Measurements from ENCODE around the gene INPP5D. TPM values are rescaled to one million over a fixed set of nuclear protein-coding genes. Genes with fewer than 3 reads are reported as not detected.

Gene INPP5D
- total and polyA plus RNA-seq, 2 donors (not counting 3 experiments of a cell fraction or from before 2014, with no cell fraction given) = 13.9 to 46.6 TPM

DNA sequence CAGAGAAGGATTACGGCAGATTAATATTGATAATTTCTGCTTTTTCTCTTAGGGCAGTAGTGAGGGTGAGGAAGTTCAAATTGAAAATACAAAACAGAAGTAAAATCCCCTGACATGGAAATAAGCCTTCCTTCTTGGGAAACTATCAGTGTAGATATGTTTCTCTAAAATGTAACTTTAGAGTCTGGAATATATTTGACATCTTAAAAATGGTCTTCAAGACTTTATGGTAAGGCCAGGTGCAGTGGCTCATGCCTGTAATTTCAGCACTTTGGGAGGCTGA, 33.0 kb downstream of the INPP5D start:
- DNase-seq (ENCODE audit: low read depth, low spot score) (no peak), FAIRE-seq (no peak)
- Histone ChIP-seq H2AFZ (ENCODE audit: low read depth, low read length) (no peak overlapping the region), H3K9me3 (replicated peaks; ENCODE audit: control insufficient read depth, insufficient read depth, low read length) (no peaks in the 10 kb centered on the region), H3K79me2 (ENCODE audit: control insufficient read depth, insufficient read depth, low read length) (peaks cover 3% of the 10 kb centered on the region), H4K20me1 (replicated peaks; ENCODE audit: control insufficient read depth, extremely low read depth, insufficient read depth, low read length) (no peaks in the 10 kb centered on the region), H3K9me1 (replicated peaks; ENCODE audit: control insufficient read depth, extremely low read depth, insufficient read depth, low read length) (no peaks in the 10 kb centered on the region), H3K4me2 (ENCODE audit: insufficient read depth, low read length) (no peak overlapping the region), H3K4me3 (replicated peaks in 1 of 3; ENCODE audit: insufficient read depth in 1 of 3, low read depth in 1 of 3, low read length in 3 of 3) (no peak overlapping the region), H3K9ac (replicated peaks; ENCODE audit: extremely low read depth, insufficient read depth, low read length) (no peak overlapping the region), H3K27me3 (ENCODE audit: control insufficient read depth in 2 of 2, insufficient read depth in 2 of 2, low read length in 2 of 2) (no peaks in the 10 kb centered on the region), H3K36me3 (ENCODE audit: control insufficient read depth in 2 of 2, extremely low read depth in 1 of 2, insufficient read depth in 2 of 2, low read length in 2 of 2) (peaks cover 0 to 4% of the 10 kb centered on the region in 2 experiments), H3K27ac (ENCODE audit: insufficient read depth, low read depth, low read length) (no peak overlapping the region), H3K4me1 (ENCODE audit: control insufficient read depth, extremely low read depth, insufficient read depth, low read length) (no peaks in the 10 kb centered on the region)
- dilution Hi-C loops (cut with MboI; ENCODE audit: extremely low pct_ligation_motif_present, low sequenced_read_pairs) (no loop called here), intact Hi-C loops (cut with micrococcal nuclease) (no loop called here)
- BruUV-seq (replicated peaks) = no TSS peak
- ChIA-PET CTCF (no interaction called here), POLR2A (no interaction called here)
- TF ChIP-seq, protein P1, sequence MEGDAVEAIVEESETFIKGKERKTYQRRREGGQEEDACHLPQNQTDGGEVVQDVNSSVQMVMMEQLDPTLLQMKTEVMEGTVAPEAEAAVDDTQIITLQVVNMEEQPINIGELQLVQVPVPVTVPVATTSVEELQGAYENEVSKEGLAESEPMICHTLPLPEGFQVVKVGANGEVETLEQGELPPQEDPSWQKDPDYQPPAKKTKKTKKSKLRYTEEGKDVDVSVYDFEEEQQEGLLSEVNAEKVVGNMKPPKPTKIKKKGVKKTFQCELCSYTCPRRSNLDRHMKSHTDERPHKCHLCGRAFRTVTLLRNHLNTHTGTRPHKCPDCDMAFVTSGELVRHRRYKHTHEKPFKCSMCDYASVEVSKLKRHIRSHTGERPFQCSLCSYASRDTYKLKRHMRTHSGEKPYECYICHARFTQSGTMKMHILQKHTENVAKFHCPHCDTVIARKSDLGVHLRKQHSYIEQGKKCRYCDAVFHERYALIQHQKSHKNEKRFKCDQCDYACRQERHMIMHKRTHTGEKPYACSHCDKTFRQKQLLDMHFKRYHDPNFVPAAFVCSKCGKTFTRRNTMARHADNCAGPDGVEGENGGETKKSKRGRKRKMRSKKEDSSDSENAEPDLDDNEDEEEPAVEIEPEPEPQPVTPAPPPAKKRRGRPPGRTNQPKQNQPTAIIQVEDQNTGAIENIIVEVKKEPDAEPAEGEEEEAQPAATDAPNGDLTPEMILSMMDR (IDR thresholded peaks at IDR 0.05; ENCODE audit: extremely low read depth in 1 of 2, insufficient read depth in 1 of 2, low read depth in 1 of 2, low read length in 2 of 2) = no peak
- TF ChIP-seq GATA2 (IDR thresholded peaks at IDR 0.05; ENCODE audit: insufficient read depth, insufficient read length, low read depth, low read length) = no peak
- TF ChIP-seq POLR2AphosphoS5 (IDR thresholded peaks at IDR 0.05; ENCODE audit: insufficient read depth, low read depth, low read length) = no peak
- TF ChIP-seq MYC (IDR thresholded peaks at IDR 0.05; ENCODE audit: low read depth, low read length) = no peak
- TF ChIP-seq POLR2A (IDR thresholded peaks at IDR 0.05; ENCODE audit: low read depth, low read length) = no peak
- no peak for TF ChIP-seq EZH2 (IDR thresholded peaks at IDR 0.05; ENCODE audit: borderline replicate concordance, low read depth, low read length, severe bottlenecking)
- no peak for TF ChIP-seq JUN (IDR thresholded peaks at IDR 0.05; ENCODE audit: borderline replicate concordance, insufficient read depth, insufficient read length, low read depth)
- TF ChIP-seq FOS (IDR thresholded peaks at IDR 0.05; ENCODE audit: borderline replicate concordance, insufficient read depth, low read length) = no peak
- TF ChIP-seq, protein P2, sequence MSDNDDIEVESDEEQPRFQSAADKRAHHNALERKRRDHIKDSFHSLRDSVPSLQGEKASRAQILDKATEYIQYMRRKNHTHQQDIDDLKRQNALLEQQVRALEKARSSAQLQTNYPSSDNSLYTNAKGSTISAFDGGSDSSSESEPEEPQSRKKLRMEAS (IDR thresholded peaks at IDR 0.05; ENCODE audit: insufficient read depth, insufficient read length) = no peak

Data from endothelial cell of umbilical vein (primary cell).